NCI-H2029 treated with DMSO at 0.1 percent for 48 hours (cell line): ENCODE measurements around the gene COMT.
A peak's percentile ranks its signal among the peaks of the same experiment; 100 is the strongest.
"Not testable (repeated sequence)": the region's sequence is repeated elsewhere in the genome, so short reads cannot be mapped to it uniquely, and the experiment has no call there.

ENCODE experiments used
- DNase-seq: peaks from one replicate; lab custom pipeline; 2025; lab: John Stamatoyannopoulos, UW

Gene COMT

DNA sequence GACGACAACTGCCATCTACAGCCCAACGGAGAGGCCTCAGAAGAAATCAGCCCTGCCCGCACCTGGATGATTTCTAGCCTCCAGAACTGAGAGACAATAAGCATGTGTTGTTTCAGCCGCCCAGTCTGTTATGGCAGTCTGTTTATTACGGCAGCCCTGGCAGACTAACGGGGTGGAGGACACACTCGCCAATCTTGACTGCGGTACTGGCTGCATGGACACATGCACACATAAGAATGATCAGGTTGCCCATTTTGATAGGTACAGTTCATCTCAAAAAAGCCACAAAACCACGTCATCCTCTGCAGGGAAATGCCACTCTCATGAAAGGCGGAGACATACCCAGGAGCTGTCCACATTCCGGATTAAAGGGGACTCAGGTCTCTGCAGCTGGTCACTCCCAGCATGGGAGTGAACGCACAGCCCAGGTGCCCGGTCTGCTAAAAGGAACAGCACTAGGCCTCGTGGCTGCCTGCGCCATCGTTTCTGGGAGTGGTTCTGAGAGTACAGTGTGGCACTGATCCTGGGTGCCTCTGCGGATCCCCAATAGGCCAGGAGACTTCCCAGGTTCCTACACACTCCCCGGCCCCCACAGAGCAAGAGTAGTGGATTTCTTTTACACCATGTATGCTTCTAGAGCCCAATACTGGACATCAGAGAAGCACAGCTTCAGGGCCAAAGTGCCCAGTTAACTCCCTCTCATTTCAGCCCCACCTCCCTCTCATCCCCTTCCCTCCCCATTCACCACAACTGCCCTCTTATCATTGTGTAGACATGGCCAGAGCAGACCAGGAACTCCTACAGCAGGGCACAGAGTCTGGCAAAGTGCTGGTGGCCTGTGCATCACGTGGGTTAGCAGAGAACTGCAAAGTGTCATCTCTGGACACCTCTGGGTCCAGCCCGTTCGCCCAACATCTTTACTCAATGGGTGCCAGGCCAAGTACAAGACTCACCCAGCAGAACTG, 11.7 kb upstream of the COMT start:
- no peak for DNase-seq

DNA sequence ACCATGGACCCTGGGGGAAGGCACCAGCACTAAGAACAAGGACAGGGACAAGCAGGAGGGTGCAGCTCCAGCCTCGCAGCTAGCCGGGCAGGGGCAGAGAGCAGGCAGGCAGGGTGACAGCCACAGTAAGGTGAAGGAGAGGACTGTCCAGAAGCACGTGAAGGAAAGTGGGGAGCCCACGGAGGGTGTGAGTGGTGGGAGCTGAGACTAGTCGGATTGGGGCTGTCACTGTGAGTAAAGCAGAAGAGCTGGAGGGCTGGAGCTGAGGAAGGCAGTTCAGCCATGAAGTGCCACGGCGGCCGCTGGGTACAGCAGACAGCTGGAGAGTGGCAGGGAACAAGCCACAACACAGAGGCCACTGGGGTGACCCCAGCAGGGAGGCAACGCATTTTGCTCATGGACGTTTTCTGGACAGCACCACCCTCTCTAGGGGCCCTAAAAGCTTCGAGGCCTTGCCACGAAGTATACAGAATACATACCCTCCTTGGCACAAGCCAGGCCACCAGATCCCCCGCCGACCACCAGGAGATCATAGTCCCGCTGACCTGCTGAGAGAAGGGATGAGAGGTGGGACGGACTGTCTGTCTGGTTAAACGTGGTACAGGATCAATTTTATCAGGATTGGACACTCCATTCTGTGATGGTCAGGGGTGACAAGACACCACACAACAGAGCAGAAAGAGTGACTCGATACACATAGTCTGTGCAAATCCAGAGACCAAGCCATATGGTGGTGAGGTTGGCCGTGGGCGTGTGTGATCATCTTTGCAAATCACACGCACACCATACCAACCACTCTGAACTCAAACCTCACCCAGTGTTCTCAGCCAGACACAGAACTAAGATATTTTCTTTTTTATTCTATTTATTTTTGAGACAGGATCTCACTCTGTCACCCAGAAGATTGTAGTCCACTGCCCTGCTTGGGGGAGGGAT, 10.8 kb upstream of the COMT start:
- DNase-seq = no peak

DNA sequence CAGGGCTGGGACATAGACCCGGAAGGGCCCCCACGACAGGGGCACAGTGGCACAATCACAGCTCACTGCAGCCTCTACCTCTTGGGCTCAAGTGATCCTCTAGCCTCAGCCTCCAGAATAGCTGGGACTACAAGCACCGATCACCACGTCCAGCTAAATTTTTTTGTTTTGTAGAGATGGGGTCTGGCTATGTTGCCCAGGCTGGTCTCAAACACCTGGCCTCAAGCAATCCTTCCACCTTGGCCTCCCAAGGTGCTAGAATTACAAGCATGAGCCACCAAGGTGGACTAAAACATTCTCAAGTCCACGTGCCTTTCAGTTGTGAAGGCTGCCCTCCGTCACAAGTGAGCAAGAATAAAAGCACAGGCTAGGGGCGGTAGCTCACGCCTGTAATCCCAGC, 10.1 kb upstream of the COMT start:
- no peak for DNase-seq

- peak; percentile 66 for DNase-seq
Observed at GRCh38 chr22:19932367-19933206, 9.0 kb upstream of the COMT start.

DNA sequence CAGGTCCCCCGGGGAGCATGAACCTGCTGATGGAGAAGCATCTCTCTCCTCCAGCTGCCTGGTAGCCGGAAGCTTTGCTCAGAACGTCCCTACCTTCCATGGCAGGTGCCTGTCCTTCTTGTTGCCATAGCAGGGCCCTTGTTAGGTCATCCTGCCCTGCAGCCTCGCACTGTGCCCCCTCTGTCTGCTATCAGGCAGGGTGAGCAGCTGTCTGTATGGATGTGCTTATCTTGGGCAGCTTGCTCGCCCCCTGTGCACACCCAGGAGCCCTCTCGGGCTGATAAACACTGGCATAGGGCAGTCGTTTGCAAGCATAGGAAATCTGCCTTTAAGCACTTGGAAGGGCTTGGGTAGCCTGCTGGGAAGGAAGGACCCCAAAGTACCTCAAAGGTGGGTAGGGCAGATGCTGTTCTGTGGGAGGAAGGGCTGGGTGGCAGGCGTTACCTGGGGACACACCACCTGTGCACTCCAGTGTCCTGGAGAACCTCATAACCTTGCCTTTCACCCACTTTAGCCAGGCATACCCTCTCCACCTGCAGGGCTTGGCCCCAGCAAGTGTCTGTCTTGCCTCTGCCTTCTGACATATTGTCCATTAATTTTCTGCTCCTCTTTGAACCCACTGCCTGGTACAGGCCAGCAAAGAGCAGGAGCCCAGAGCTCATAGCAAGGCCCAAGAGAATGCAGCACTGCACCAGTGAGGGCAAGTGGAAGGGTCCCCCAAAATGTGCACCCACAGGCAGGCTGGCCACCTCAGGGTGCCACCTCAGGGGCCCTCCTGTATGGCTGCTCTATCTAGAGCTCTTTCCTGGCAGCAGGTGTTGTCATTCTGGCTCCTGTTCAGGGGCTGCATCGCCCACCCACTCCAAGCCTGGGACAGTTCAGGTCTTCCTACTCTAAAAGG, 8.0 kb upstream of the COMT start:
- no peak for DNase-seq

DNA sequence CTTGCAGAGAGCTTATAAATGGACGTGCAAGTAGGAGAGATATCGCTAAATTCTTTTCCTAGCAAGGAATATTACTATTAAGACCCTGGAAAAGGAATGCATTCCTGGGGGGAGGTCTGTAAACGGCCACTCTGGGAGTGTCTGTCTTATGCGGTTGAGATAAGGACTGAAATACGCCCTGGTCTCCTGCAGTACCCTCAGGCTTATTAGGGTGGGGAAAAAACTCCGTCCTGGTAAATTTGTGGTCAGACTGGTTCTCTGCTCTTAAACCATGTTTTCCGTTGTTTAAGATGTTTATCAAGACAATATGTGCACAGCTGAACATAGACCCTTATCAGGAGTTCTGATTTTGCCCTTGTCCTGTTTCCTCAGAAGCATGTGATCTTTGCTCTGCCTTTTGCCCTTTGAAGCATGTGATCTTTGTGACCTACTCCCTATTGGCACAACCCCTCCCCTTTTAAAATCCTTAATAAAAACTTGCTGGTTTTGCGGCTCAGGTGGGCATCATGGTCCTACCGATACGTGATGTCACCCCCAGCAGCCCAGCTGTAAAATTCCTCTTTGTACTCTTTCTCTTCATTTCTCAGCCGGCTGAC, 6.4 kb upstream of the COMT start:
- not testable (repeated sequence) for DNase-seq

- no peak for DNase-seq
Observed at GRCh38 chr22:19936513-19936912, 5.1 kb upstream of the COMT start.

- no peak for DNase-seq
Observed at GRCh38 chr22:19937616-19938473, 3.7 kb upstream of the COMT start.

DNA sequence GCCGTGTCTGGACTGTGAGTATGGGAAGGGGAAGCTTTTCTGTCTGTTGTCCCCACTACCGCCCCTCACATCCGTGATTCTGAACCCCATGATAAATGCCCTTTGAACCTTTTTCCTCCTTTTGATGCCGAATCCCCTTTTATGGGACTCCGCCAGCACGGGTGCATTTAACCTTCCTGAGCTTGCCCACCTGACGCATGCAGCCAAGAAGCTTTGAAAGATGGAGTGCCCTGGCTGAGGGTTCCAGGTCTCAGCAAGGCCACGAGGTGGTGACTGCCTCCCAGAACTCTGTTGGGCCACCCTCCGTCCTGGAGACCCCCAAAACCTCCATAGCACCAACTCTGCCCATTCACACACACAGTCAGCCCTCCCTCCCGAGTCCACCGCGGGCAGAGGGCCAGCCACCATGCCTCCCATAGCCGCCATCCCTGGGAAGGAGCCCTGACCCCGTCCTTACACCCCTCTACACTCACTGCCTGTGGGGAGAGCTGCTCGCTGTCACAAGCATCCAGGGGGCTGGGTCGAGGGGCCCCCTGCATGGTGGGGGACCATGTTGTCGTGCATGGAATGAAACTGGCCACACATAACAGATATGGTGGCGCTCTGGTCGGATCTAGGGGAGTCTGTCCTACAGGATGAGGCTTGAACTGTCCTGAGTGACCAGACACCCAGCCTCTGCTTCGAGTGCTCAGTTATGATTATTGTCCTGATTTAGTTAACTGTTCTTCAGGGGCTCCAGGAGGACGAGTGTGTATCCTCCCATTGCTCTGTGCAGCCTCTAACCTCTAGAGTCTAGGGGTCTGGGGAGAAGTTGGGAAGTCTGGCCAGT, 822 bp upstream of the COMT start:
- no peak for DNase-seq

GRCh38 chr22:19942157-19943081, 847 bp downstream of the COMT start:
- no peak for DNase-seq

DNA sequence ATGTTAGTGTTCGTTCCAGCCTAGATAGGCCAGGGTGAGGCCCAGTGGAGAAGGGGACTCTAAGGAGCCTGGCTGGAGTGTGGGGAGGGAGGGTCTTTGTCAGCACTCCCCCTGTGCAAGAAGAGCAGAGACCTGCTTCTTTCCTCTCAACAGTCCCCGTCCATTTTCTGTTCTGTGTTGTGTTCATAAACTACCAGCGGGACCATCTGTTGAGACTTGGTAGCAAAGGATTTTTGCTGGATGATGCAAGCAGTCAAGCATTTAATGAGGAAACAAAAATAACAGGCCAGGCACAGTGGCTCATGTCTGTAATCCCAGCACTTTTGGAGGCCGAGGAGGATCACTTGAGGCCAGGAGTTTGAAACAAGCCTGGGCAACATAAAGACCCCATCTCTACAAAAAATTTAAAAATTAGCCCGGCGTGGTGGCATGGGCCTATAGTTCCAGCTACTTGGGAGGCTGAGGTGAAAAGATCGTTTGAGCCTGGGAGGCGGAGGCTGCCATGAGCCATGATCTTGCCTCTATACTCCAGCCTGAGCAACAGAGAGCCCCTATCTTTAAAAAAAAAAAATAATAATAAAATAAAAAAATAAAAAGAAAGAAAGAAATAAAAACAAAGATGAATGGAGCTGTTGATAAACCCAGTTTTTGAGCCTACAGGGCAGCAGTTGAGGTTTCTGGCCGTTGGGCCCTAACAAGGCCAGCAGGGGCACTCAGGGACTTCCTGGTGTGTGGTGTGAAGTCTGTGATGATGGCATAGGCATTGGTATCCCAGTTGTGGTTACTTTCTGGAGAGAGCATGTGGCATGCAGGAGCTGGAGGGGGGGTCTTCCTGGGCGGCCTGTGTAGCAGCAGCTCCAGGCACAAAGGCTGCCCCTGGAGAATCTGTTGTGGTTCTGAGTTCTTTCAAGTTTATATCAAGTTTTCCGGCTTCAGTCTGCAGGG, 1.8 kb downstream of the COMT start:
- DNase-seq = no peak

- DNase-seq = no peak
Observed at GRCh38 chr22:19948057-19948760, 6.6 kb downstream of the COMT start.

DNA sequence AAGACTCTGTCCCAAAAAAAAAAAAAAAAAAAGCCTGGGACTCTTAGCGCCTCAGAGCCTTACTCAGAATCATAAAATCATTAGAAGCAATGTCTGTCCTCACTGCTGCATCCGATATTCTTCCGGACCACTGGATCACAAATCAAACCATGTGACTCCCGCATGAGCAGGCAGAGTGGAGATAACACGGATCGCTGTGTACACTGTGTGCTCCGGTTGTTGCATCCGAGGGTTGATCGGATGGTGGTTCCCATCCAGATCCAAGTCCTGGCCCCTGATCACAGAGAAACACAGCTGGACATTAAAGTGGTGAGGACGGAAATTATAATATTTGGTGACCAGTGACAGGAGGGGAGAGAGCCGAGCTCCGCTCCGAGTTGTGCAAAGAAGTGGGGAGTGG, 9.8 kb downstream of the COMT start:
- no peak for DNase-seq

GRCh38 chr22:19955241-19956128, 13.9 kb downstream of the COMT start:
- DNase-seq = no peak

GRCh38 chr22:19957445-19957844, 15.9 kb downstream of the COMT start:
- DNase-seq = no peak
